ENCODE data around the gene TIAM2. TPM values are rescaled to one million over a fixed set of nuclear protein-coding genes. Genes with fewer than 3 reads are reported as not detected.
A peak's percentile ranks its signal among the peaks of the same experiment; 100 is the strongest.

TIAM2 gene
- total RNA-seq, 4 donors from 2014 or later, result 8.6 to 17.0 (median 14.8) TPM

DNA sequence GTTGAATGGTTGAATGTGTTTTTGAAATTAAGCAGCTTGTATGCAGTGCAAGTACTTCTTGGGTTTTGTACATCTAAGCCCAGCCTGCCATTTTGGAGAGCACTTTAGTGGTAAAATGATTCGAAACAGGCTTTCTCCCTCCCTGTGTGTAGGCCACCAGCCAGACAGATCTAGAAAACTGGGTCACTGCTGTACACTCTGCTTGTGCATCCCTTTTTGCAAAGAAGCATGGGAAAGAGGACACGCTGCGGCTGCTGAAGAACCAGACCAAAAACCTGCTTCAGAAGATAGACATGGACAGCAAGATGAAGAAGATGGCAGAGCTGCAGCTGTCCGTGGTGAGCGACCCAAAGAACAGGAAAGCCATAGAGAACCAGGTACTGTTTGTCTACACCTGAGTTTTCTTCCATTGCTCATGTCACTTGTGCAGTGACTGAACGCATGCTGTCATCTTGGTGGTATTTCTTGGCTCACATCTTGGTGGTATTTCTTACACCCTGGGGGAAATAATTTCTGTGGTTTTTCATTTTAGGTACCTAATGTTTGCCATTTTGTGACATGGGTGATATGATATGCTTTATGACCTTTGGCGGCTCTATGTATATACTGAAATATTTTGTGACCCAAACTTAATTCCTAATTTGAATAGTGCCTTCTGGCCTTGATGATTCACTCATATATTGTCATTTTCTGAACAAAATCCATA is 153.0 kb downstream of the TIAM2 start:
- no peak overlapping the region for H3K27ac ChIP-seq (replicated peaks in 1 of 4)
- intact Hi-C loops (cut with DNase I), result no loop called here
- no peaks in the 10 kb centered on the region for H3K36me3 ChIP-seq
- no peaks in the 10 kb centered on the region for H3K9me3 ChIP-seq
- H3K4me3 ChIP-seq, result no peak overlapping the region
- WGBS, result 94% methylated on average over 7 of the region's 7 CpGs
- H3K4me1 ChIP-seq, result peaks cover 4 to 14% (median 8%) of the 10 kb centered on the region in 4 donors
- H3K27me3 ChIP-seq, result no peaks in the 10 kb centered on the region
- TF ChIP-seq EP300 (IDR thresholded peaks at IDR 0.05) (no peak), POLR2AphosphoS5 (IDR thresholded peaks at IDR 0.05) (no peak), POLR2A (IDR thresholded peaks at IDR 0.05; ENCODE audit: low read depth) (no peak)
- TF ChIP-seq, protein P1, sequence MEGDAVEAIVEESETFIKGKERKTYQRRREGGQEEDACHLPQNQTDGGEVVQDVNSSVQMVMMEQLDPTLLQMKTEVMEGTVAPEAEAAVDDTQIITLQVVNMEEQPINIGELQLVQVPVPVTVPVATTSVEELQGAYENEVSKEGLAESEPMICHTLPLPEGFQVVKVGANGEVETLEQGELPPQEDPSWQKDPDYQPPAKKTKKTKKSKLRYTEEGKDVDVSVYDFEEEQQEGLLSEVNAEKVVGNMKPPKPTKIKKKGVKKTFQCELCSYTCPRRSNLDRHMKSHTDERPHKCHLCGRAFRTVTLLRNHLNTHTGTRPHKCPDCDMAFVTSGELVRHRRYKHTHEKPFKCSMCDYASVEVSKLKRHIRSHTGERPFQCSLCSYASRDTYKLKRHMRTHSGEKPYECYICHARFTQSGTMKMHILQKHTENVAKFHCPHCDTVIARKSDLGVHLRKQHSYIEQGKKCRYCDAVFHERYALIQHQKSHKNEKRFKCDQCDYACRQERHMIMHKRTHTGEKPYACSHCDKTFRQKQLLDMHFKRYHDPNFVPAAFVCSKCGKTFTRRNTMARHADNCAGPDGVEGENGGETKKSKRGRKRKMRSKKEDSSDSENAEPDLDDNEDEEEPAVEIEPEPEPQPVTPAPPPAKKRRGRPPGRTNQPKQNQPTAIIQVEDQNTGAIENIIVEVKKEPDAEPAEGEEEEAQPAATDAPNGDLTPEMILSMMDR (IDR thresholded peaks at IDR 0.05), result no peak
- DNase-seq (ENCODE audit: extremely low spot score), result no peak

DNA sequence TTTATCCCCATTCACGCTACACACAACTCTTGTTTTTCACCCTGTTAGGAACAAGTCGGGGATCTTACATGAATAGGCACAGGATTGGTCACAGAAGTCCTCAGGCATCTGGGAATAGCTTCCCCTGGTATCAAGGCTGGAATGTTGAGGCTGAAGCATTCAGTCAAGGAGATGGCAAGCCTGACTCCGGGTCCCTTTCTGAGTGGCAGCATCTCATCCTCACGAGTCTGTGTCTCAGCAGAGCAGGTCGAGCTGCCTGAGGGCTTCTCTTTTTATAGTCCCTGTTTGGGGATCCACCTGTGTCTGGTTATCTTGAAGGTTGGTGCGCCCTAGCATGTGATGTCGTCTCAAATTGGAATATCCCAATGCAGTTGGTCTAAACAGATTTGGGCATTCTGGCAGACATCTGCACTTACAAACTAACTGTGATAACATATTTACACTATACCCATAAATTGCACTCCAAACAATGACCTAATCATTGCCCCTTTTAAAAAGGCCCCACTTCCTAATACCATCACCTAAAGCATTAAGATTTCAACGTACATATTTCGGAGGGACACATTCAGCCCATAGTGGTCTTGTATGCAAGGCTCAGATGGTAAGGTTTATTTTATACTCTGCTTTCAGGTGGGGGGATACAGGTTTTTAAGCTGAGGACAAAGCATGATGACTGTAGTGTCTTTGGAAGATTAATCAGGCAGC is 156.0 kb downstream of the TIAM2 start:
- Histone ChIP-seq H3K27me3 (no peaks in the 10 kb centered on the region), H3K36me3 (no peaks in the 10 kb centered on the region), H3K4me1 (peaks cover 0 to 20% (median 12%) of the 10 kb centered on the region in 4 donors), H3K4me3 (no peak overlapping the region), H3K9me3 (no peaks in the 10 kb centered on the region), H3K27ac (replicated peaks in 1 of 4) (no peak overlapping the region)
- intact Hi-C loops (cut with DNase I), result no loop called here
- 90% methylated on average over 9 of the region's 9 CpGs for WGBS
- TF ChIP-seq POLR2AphosphoS5 (IDR thresholded peaks at IDR 0.05) (no peak), POLR2A (IDR thresholded peaks at IDR 0.05; ENCODE audit: low read depth) (no peak), EP300 (IDR thresholded peaks at IDR 0.05) (no peak)
- TF ChIP-seq, protein P1 (IDR thresholded peaks at IDR 0.05), result no peak
- DNase-seq (ENCODE audit: extremely low spot score), result no peak

DNA sequence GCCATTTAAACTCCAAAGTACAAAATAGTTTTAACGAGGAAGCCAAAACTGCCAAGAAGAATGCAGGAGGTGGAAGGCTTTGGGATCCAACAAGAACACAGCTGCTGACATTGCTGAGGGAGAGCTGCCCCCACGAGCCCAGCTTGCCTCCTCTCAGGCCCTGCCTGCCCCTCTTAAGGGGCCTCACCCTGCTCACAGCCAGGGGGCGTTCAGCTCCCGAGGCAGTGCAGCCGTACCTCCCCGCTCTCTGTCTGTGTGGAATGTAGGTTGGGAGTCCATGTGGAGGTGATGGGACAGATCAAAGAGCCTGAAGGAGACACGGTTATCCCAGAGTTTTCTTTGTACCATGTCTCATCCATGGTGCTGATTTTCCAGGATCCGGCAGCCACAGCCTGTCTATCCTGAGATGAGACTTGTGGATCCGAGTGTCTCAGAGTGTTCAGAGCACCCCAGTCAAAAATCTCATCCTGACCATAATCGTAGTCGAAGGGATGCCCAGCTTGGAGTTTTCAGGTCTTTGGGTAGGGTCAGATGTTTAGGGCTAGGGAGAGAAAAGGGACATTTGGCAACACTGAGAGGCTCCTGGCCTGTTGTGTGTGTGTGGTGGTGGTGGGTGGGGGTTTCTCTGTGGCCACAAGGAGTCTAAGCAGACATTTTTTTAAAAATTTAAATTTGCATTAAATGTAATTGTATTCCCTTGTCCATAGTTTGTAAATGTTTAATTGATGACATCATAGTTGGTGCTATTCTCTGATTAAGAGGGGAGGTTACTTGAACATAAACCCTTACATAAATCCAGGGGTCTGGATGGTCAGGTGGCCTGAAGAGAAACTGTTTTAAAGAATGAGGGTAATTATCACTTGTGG is 157.3 kb downstream of the TIAM2 start:
- DNase-seq (ENCODE audit: extremely low spot score), result no peak
- Histone ChIP-seq H3K27me3 (no peaks in the 10 kb centered on the region), H3K36me3 (no peaks in the 10 kb centered on the region), H3K4me1 (peaks cover 0 to 20% (median 12%) of the 10 kb centered on the region in 4 donors), H3K9me3 (no peaks in the 10 kb centered on the region), H3K27ac (replicated peaks in 1 of 4) (no peak overlapping the region), H3K4me3 (no peak overlapping the region)
- TF ChIP-seq, protein P1 (IDR thresholded peaks at IDR 0.05), result no peak
- no peak for TF ChIP-seq EP300 (IDR thresholded peaks at IDR 0.05)
- TF ChIP-seq POLR2AphosphoS5 (IDR thresholded peaks at IDR 0.05), result no peak
- no peak for TF ChIP-seq POLR2A (IDR thresholded peaks at IDR 0.05; ENCODE audit: low read depth)
- intact Hi-C loops (cut with DNase I), result no loop called here
- WGBS, result 94% methylated on average over 6 of the region's 11 CpGs

DNA sequence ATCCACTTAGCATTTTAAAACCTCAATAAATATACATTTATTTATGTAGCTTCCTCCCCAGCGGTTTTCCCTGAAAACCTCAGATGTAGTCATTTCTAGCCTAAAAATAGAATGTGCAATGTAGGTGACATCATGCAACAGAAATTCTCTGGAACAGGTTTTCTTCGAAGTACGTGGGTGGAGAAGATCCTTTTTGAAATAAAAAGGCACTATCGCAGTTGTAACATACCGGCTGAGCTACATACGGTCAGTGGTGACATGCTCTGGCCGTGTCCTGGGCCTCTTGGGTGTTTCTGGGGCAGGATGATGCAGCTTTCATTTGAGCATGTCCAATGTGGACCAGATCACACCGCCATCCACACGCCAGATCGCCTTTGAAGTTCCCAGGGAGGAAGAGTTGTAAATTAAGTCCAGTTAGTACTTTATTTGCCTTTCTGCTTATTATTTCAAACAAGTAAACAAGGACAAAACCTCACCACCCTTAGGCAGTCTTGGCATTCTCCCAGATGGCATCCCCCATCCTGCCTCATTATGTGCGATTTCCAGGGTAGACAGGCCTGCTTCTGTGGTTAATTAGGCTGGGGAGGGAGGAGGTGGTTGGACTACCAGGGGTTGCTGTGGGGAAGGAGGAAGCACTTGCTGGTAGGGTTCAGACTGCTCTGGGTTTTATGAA is 159.2 kb downstream of the TIAM2 start:
- H3K27me3 ChIP-seq, result no peaks in the 10 kb centered on the region
- peak overlapping the region in 1 of 4 donors; percentile 15 for H3K27ac ChIP-seq (replicated peaks in 1 of 4)
- no peak for TF ChIP-seq POLR2A (IDR thresholded peaks at IDR 0.05; ENCODE audit: low read depth)
- no peak for TF ChIP-seq POLR2AphosphoS5 (IDR thresholded peaks at IDR 0.05)
- TF ChIP-seq EP300 (IDR thresholded peaks at IDR 0.05), result no peak
- TF ChIP-seq, protein P1 (IDR thresholded peaks at IDR 0.05), result no peak
- intact Hi-C loops (cut with DNase I), result no loop called here
- H3K4me1 ChIP-seq, result peaks cover 8 to 25% (median 21%) of the 10 kb centered on the region in 4 donors
- H3K36me3 ChIP-seq, result no peaks in the 10 kb centered on the region
- H3K9me3 ChIP-seq, result no peaks in the 10 kb centered on the region
- no peak overlapping the region for H3K4me3 ChIP-seq
- DNase-seq (ENCODE audit: extremely low spot score), result no peak
- 53% methylated on average over 11 of the region's 11 CpGs for WGBS

Data from esophagus muscularis mucosa (tissue), 4 donors.